ENCODE data around the gene SPON1. TPM values are rescaled to one million over a fixed set of nuclear protein-coding genes. Genes with fewer than 3 reads are reported as not detected.

SPON1 gene
- total and polyA plus RNA-seq, 9 donors, result 11.9 to 112 (median 56.4) TPM

DNA sequence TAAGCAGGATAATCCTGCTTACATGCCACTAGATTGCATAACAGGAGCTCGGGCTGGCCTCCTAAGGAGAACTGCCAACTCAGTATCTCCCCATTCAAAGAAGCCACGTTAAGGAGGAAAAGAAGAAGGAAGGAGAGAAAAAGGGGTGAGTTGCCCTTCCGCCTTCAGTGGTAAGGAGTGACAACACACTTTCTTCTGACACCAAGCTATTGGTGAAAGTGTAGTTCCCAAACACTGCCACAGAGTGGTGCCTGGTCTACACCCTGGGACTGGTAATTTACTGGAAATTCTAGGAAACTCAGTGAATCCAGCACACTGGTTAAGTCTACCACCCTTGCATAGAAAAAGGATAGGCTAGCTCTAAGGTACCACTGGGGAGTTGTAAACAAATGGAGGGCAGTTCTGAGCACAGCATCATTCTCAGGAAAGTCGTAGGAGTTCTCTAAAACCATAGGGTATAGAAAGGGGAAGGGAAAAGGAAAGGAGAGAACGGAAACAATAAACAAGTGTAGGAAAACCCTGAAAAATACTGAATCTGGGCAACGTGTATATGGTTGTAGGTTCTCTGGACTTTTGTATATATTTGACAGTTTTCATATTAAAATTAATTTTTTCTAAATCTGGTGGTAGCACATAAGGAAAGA, 338.3 kb downstream of the SPON1 start:
- TF ChIP-seq EP300 (IDR thresholded peaks at IDR 0.05), result no peak
- TF ChIP-seq, protein P1, sequence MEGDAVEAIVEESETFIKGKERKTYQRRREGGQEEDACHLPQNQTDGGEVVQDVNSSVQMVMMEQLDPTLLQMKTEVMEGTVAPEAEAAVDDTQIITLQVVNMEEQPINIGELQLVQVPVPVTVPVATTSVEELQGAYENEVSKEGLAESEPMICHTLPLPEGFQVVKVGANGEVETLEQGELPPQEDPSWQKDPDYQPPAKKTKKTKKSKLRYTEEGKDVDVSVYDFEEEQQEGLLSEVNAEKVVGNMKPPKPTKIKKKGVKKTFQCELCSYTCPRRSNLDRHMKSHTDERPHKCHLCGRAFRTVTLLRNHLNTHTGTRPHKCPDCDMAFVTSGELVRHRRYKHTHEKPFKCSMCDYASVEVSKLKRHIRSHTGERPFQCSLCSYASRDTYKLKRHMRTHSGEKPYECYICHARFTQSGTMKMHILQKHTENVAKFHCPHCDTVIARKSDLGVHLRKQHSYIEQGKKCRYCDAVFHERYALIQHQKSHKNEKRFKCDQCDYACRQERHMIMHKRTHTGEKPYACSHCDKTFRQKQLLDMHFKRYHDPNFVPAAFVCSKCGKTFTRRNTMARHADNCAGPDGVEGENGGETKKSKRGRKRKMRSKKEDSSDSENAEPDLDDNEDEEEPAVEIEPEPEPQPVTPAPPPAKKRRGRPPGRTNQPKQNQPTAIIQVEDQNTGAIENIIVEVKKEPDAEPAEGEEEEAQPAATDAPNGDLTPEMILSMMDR (IDR thresholded peaks at IDR 0.05), result peak; percentile 42 to 59 (median 42)
- Histone ChIP-seq H3K36me3 (no peaks in the 10 kb centered on the region), H3K9me3 (no peaks in the 10 kb centered on the region), H3K27ac (no peak overlapping the region), H3K4me3 (no peak overlapping the region), H3K4me1 (ENCODE audit: insufficient read depth) (no peaks in the 10 kb centered on the region), H3K27me3 (no peaks in the 10 kb centered on the region)
- DNase-seq, result peak; percentile 31 to 63 (median 45)
- 30 to 40% (median 33%) methylated on average over 6 of the region's 6 CpGs for WGBS, 3 donors
- intact Hi-C loops (cut with DNase I), result loop anchor here in 2 of 4 donors (5.0 to 10.0 kb wide), 2 partner anchors 154 to 157 kb away; no protein-coding TSS in a partner anchor

DNA sequence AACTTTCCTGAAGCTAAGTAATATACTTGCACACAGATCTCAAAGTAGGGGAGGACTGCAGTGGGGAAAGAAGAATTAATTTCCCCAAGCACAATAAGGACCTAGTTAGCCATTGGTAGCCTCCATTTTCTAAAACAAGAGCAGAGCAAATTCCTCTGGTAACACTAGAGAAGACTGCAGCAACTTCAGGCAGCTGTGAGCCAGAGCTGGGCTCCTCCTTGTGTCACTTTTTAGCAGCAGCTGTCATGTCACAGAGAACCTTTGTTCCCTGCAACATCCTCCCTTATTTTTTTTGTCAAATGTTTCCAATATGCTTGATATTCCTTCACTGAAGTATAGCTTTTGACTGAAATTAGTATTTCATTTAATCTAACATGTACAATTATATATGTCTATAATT, 342.1 kb downstream of the SPON1 start:
- no peak overlapping the region for H3K27ac ChIP-seq
- intact Hi-C loops (cut with DNase I), result loop anchor here in 2 of 4 donors (5.0 to 10.0 kb wide), 2 partner anchors 150 to 153 kb away; no protein-coding TSS in a partner anchor
- TF ChIP-seq, protein P1 (IDR thresholded peaks at IDR 0.05), result no peak
- TF ChIP-seq POLR2A (IDR thresholded peaks at IDR 0.05) (no peak), EP300 (IDR thresholded peaks at IDR 0.05) (no peak)
- H3K4me3 ChIP-seq, result no peak overlapping the region
- no peaks in the 10 kb centered on the region for H3K9me3 ChIP-seq
- no peak for DNase-seq
- no peaks in the 10 kb centered on the region for H3K36me3 ChIP-seq
- no peaks in the 10 kb centered on the region for H3K4me1 ChIP-seq (ENCODE audit: insufficient read depth)
- no peaks in the 10 kb centered on the region for H3K27me3 ChIP-seq

DNA sequence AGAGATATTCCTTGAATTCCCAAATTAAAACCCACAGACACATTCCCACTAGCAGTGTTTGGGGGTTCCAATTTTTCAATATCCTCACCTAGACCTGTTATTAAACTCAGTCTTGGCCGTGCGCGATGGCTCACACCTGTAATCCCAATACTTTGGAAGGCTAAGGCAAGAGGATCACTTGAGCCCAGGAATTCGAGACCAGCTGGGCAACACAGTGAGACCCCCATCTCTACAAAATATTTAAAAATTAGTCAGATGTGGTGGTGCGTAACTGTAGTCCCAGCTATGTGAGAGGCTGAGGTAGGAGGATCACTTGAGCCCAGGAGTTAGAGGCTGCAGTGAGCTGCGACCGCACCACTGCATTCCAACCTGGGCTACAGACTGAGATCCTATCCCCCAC, 343.1 kb downstream of the SPON1 start:
- no peaks in the 10 kb centered on the region for H3K4me1 ChIP-seq (ENCODE audit: insufficient read depth)
- 97 to 99% (median 98%) methylated on average over 7 of the region's 7 CpGs for WGBS, 3 donors
- TF ChIP-seq, protein P1 (IDR thresholded peaks at IDR 0.05), result no peak
- TF ChIP-seq EP300 (IDR thresholded peaks at IDR 0.05), result no peak
- TF ChIP-seq POLR2A (IDR thresholded peaks at IDR 0.05), result no peak
- no peaks in the 10 kb centered on the region for H3K9me3 ChIP-seq
- H3K27me3 ChIP-seq, result no peaks in the 10 kb centered on the region
- H3K4me3 ChIP-seq, result no peak overlapping the region
- no peaks in the 10 kb centered on the region for H3K36me3 ChIP-seq
- intact Hi-C loops (cut with DNase I), result loop anchor here in 1 of 4 donors (10.0 kb wide), 1 partner anchor 149 kb away; no protein-coding TSS in a partner anchor
- H3K27ac ChIP-seq, result no peak overlapping the region
- DNase-seq, result no peak

DNA sequence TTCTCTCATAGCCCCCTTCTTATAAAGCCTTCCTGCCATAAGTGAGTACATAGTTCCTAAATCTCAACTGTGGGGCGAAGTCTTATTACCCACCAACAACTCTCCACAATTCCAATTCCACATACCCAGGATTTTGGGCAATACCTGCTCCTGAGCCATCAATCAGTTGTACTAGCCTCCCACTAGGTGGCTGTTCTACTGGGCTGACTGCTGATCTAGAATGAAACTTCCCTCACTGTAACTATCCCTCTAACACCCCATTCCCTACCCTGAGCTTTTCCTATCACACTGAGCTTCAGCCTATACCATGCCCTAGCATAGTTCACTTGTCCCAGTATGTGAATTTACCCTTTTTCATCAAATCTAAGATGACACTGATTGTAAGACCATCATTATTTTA, 344.0 kb downstream of the SPON1 start:
- Histone ChIP-seq H3K27ac (no peak overlapping the region), H3K36me3 (no peaks in the 10 kb centered on the region), H3K4me3 (no peak overlapping the region), H3K4me1 (ENCODE audit: insufficient read depth) (no peaks in the 10 kb centered on the region), H3K27me3 (no peaks in the 10 kb centered on the region), H3K9me3 (no peaks in the 10 kb centered on the region)
- no peak for DNase-seq
- TF ChIP-seq EP300 (IDR thresholded peaks at IDR 0.05), result no peak
- intact Hi-C loops (cut with DNase I), result loop anchor here in 1 of 4 donors (10.0 kb wide), 1 partner anchor 148 kb away; no protein-coding TSS in a partner anchor
- 95 to 100% (median 98%) methylated on average over 1 of the region's 1 CpG for WGBS, 3 donors

All from ovary (tissue), 9 donors.